Testis (tissue), 3 donors: ENCODE data around the gene SUCLG2. TPM values are rescaled to one million over a fixed set of nuclear protein-coding genes. Genes with fewer than 3 reads are reported as not detected.

ENCODE experiments used
- DNase-seq: peaks from one replicate; pipeline ENCODE4 v3.0.0-alpha.2; 2019
- H3K27ac ChIP-seq, 2 donors: fragments of 200-600 bp; sonication (generic); one replicate each; pipeline ENCODE4 v1.5.1; 2019
- H3K27me3 ChIP-seq: fragments of 200-600 bp; sonication (generic); one replicate; pipeline ENCODE4 v1.5.1; 2019
- H3K36me3 ChIP-seq: fragments of 200-600 bp; sonication (generic); one replicate; pipeline ENCODE4 v1.5.1; 2017; ENCODE audit warnings: low read depth; ENCODE audit errors: missing control alignments
- H3K4me1 ChIP-seq: fragments of 200-600 bp; sonication (generic); one replicate; pipeline ENCODE4 v1.5.1; 2019
- H3K4me3 ChIP-seq, 2 donors: fragments of 200-600 bp; sonication (generic); one replicate each; pipeline ENCODE4 v1.5.1; 2017 to 2019
- H3K9me3 ChIP-seq: fragments of 200-600 bp; sonication (generic); one replicate; pipeline ENCODE4 v1.5.1; 2017
- CTCF ChIP-seq, 3 experiments: fragments of 450-650 bp in 2 of 3; fragments of 200-600 bp in 1 of 3; sonication (generic) in 1 of 3; IDR thresholded peaks; one replicate each; pipeline ENCODE4 v1.5.1; 2016 to 2019; ENCODE audit warnings: antibody characterized with exemption in 3 of 3, mild to moderate bottlenecking in 2 of 3, moderate library complexity in 1 of 3
- POLR2A ChIP-seq: fragments of 450-650 bp; IDR thresholded peaks from one replicate; pipeline ENCODE4 v1.6.1; 2017; ENCODE audit warnings: antibody characterized with exemption, mild to moderate bottlenecking, moderate library complexity
- WGBS, 2 donors: methylation state at CpG; one replicate each; pipeline ENCODE4 v1.1.5; 2018; 5-methylcytosine and 5-hydroxymethylcytosine counted together
- intact Hi-C: fragments of 100-400 bp; cut with DNase I; formaldehyde crosslinking; loops from one replicate; pipeline ENCODE4 v1.15.1; 2023; ENCODE audit warnings: low total_unique reads
- polyA plus RNA-seq: library from polyadenylated mRNA; stranded (reverse); fragments of 350-450 nt; fragmentation: Illumina TruSeq; extraction: RNeasy Lipid Tissue Mini Kit (QIAGEN cat#74804); gene quantifications from one replicate; pipeline ENCODE4 v1.2.3, GENCODE V29; 2014; ENCODE audit warnings: low read depth, low replicate concordance; ENCODE audit not compliant: insufficient read depth
- total RNA-seq, 2 donors: library from RNA; depleted of rRNA; stranded (reverse); fragments of >200 nt; gene quantifications; one replicate each; pipeline ENCODE4 v1.2.3, GENCODE V29; 2016

The SUCLG2 gene
- total and polyA plus RNA-seq, 3 donors from 2014 or later = 18.0 to 28.7 (median 23.8) TPM

GRCh38 chr3:67381667-67382272 lies 272.6 kb downstream of the SUCLG2 start:
- H3K4me1 ChIP-seq = peaks cover 10% of the 10 kb centered on the region
- no peaks in the 10 kb centered on the region for H3K27me3 ChIP-seq
- WGBS, 2 donors = 35 to 41% methylated on average over 4 of the region's 4 CpGs
- DNase-seq = no peak
- intact Hi-C loops = no loop called here
- H3K9me3 ChIP-seq = no peaks in the 10 kb centered on the region
- H3K36me3 ChIP-seq = no peaks in the 10 kb centered on the region
- H3K27ac ChIP-seq = no peak overlapping the region
- TF ChIP-seq POLR2A (no peak), CTCF (IDR thresholded peaks at IDR 0.05) (peak; percentile 45 to 70 (median 64))
- no peak overlapping the region for H3K4me3 ChIP-seq

- WGBS, 2 donors = 98% methylated on average over 2 of the region's 2 CpGs
- no peaks in the 10 kb centered on the region for H3K9me3 ChIP-seq
- no peak for DNase-seq
- H3K27ac ChIP-seq = no peak overlapping the region
- intact Hi-C loops = no loop called here
- no peak overlapping the region for H3K4me3 ChIP-seq
- no peaks in the 10 kb centered on the region for H3K36me3 ChIP-seq
- no peaks in the 10 kb centered on the region for H3K27me3 ChIP-seq
- H3K4me1 ChIP-seq = peaks cover 10% of the 10 kb centered on the region
- TF ChIP-seq POLR2A = no peak
- no peak for TF ChIP-seq CTCF (IDR thresholded peaks at IDR 0.05)
Measured at GRCh38 chr3:67380118-67380517, 274.3 kb downstream of the SUCLG2 start.

- TF ChIP-seq CTCF (IDR thresholded peaks at IDR 0.05) (no peak), POLR2A (no peak)
- Histone ChIP-seq H3K9me3 (no peaks in the 10 kb centered on the region), H3K27ac (no peak overlapping the region), H3K4me3 (no peak overlapping the region), H3K4me1 (peaks cover 4% of the 10 kb centered on the region), H3K36me3 (no peaks in the 10 kb centered on the region), H3K27me3 (no peaks in the 10 kb centered on the region)
- WGBS, 2 donors = 75 to 86% methylated on average over 3 of the region's 3 CpGs
- intact Hi-C loops = no loop called here
- no peak for DNase-seq
Measured at GRCh38 chr3:67377299-67377698, 277.1 kb downstream of the SUCLG2 start.

GRCh38 chr3:67376416-67376815 lies 278.0 kb downstream of the SUCLG2 start:
- TF ChIP-seq POLR2A = no peak
- TF ChIP-seq CTCF (IDR thresholded peaks at IDR 0.05) = no peak
- peaks cover under 1% of the 10 kb centered on the region for H3K4me1 ChIP-seq
- no peak for DNase-seq
- intact Hi-C loops = no loop called here
- no peaks in the 10 kb centered on the region for H3K36me3 ChIP-seq
- no peak overlapping the region for H3K27ac ChIP-seq
- WGBS, 2 donors = 94 to 96% methylated on average over 1 of the region's 1 CpG
- no peaks in the 10 kb centered on the region for H3K9me3 ChIP-seq
- H3K27me3 ChIP-seq = no peaks in the 10 kb centered on the region
- H3K4me3 ChIP-seq = no peak overlapping the region

GRCh38 chr3:67375976-67376375 lies 278.4 kb downstream of the SUCLG2 start:
- intact Hi-C loops = no loop called here

More at GRCh38 chr3:67375976-67376375, 278.4 kb downstream of the SUCLG2 start:
- Histone ChIP-seq H3K9me3 (no peaks in the 10 kb centered on the region), H3K4me1 (no peaks in the 10 kb centered on the region), H3K27ac (no peak overlapping the region), H3K4me3 (no peak overlapping the region), H3K36me3 (no peaks in the 10 kb centered on the region), H3K27me3 (no peaks in the 10 kb centered on the region)
- TF ChIP-seq CTCF (IDR thresholded peaks at IDR 0.05) = no peak
- TF ChIP-seq POLR2A = no peak
- 93 to 95% methylated on average over 5 of the region's 5 CpGs for WGBS, 2 donors
- DNase-seq = no peak
